Smooth muscle cell (in vitro differentiated cells): ENCODE results near the gene IQCH. TPM values are rescaled to one million over a fixed set of nuclear protein-coding genes. Genes with fewer than 3 reads are reported as not detected.

ENCODE experiments used
- DNase-seq: peaks from one replicate; lab custom pipeline; 2025; ENCODE audit not compliant: unreplicated experiment; lab: John Stamatoyannopoulos, UW
- H2AFZ ChIP-seq: fragments of 200-600 bp; sonication (generic); 2 replicates; pipeline ENCODE4 v1.6.0; 2016; ENCODE audit warnings: antibody characterized with exemption, low read depth, mild to moderate bottlenecking
- H3F3A ChIP-seq: fragments of 200-600 bp; sonication (generic); 2 replicates; pipeline ENCODE4 v1.6.0; 2017; ENCODE audit warnings: antibody characterized with exemption, low read depth
- H3K27ac ChIP-seq: fragments of 200-600 bp; sonication (generic); 2 replicates; pipeline ENCODE4 v1.5.1; 2016; ENCODE audit warnings: low read depth, mild to moderate bottlenecking
- H3K27me3 ChIP-seq: fragments of 200-600 bp; sonication (generic); 2 replicates; pipeline ENCODE4 v1.6.1; 2016; ENCODE audit warnings: low read depth, mild to moderate bottlenecking
- H3K36me3 ChIP-seq: fragments of 200-600 bp; sonication (generic); 2 replicates; pipeline ENCODE4 v1.5.1; 2016; ENCODE audit warnings: low read depth
- H3K4me1 ChIP-seq: fragments of 200-600 bp; sonication (generic); 2 replicates; pipeline ENCODE4 v1.5.1; 2016; ENCODE audit warnings: low read depth
- H3K4me2 ChIP-seq: fragments of 200-600 bp; sonication (generic); 2 replicates; pipeline ENCODE4 v1.6.0; 2016; ENCODE audit warnings: mild to moderate bottlenecking
- H3K4me3 ChIP-seq: fragments of 200-600 bp; sonication (generic); 2 replicates; pipeline ENCODE4 v1.5.1; 2016; ENCODE audit warnings: mild to moderate bottlenecking
- H3K79me2 ChIP-seq: fragments of 200-600 bp; sonication (generic); 2 replicates; pipeline ENCODE4 v1.6.0; 2016; ENCODE audit warnings: low read depth, mild to moderate bottlenecking
- H3K9ac ChIP-seq: fragments of 200-600 bp; sonication (generic); 2 replicates; pipeline ENCODE4 v1.6.0; 2016; ENCODE audit warnings: low read depth
- H3K9me3 ChIP-seq: fragments of 200-600 bp; sonication (generic); replicated peaks from 2 replicates; pipeline ENCODE4 v1.5.1; 2016; ENCODE audit warnings: low read depth
- H4K20me1 ChIP-seq: fragments of 200-600 bp; sonication (generic); 2 replicates; pipeline ENCODE4 v1.6.0; 2016; ENCODE audit warnings: low read depth
- CTCF ChIP-seq: fragments of 200-600 bp; sonication (generic); IDR thresholded peaks from 2 replicates; pipeline ENCODE4 v1.5.1; 2017; ENCODE audit warnings: borderline replicate concordance, mild to moderate bottlenecking, antibody characterized with exemption; ENCODE audit not compliant: insufficient read depth, poor library complexity, severe bottlenecking
- WGBS: methylation state at CpG from one replicate; pipeline ENCODE4 v1.1.7; 2016; ENCODE audit warnings: low lambda C conversion rate; 5-methylcytosine and 5-hydroxymethylcytosine counted together
- polyA plus RNA-seq: library from polyadenylated mRNA; unstranded; fragments of >200 nt; fragmentation: Nextera tagmentation; extraction: Ambion mirVana; gene quantifications from 2 replicates; pipeline ENCODE4 v1.2.1, GENCODE V29; 2016
- total RNA-seq: library from RNA; depleted of rRNA; stranded (reverse); fragments of >200 nt; gene quantifications from 2 replicates; pipeline ENCODE4 v1.2.3, GENCODE V29; 2014

IQCH gene
- total and polyA plus RNA-seq, 2 experiments from 2014 or later = 0.86 to 2.9 TPM

GRCh38 chr15:67249830-67250229 lies 4.8 kb upstream of the IQCH start:
- no peaks in the 10 kb centered on the region for H3K27me3 ChIP-seq
- no peak overlapping the region for H2AFZ ChIP-seq
- H3K79me2 ChIP-seq = peaks cover 76% of the 10 kb centered on the region
- no peak overlapping the region for H3K4me3 ChIP-seq
- no peak for TF ChIP-seq CTCF
- peaks cover 45% of the 10 kb centered on the region for H4K20me1 ChIP-seq
- no peak overlapping the region for H3K4me2 ChIP-seq
- no peak overlapping the region for H3K9ac ChIP-seq
- H3K4me1 ChIP-seq = peaks cover 7% of the 10 kb centered on the region
- DNase-seq = no peak
- H3F3A ChIP-seq = no peaks in the 10 kb centered on the region
- no peaks in the 10 kb centered on the region for H3K36me3 ChIP-seq
- no peaks in the 10 kb centered on the region for H3K9me3 ChIP-seq
- no peak overlapping the region for H3K27ac ChIP-seq

GRCh38 chr15:67251318-67251717 lies 3.3 kb upstream of the IQCH start:
- Histone ChIP-seq H3K79me2 (peaks cover 71% of the 10 kb centered on the region), H3F3A (no peaks in the 10 kb centered on the region), H3K27me3 (no peaks in the 10 kb centered on the region), H3K4me2 (no peak overlapping the region), H3K36me3 (no peaks in the 10 kb centered on the region), H3K4me1 (peaks cover 7% of the 10 kb centered on the region), H3K9ac (no peak overlapping the region), H4K20me1 (peaks cover 45% of the 10 kb centered on the region), H3K4me3 (no peak overlapping the region), H3K9me3 (no peaks in the 10 kb centered on the region), H3K27ac (no peak overlapping the region), H2AFZ (no peak overlapping the region)
- no peak for DNase-seq
- WGBS = 92% methylated on average over 5 of the region's 5 CpGs
- TF ChIP-seq CTCF = no peak

GRCh38 chr15:67253101-67253500 lies 1.5 kb upstream of the IQCH start:
- H3K9me3 ChIP-seq = no peaks in the 10 kb centered on the region
- H3K4me1 ChIP-seq = peaks cover 7% of the 10 kb centered on the region
- no peaks in the 10 kb centered on the region for H3F3A ChIP-seq
- peak overlapping the region; percentile 98 for H3K27ac ChIP-seq
- no peak for DNase-seq
- no peaks in the 10 kb centered on the region for H3K27me3 ChIP-seq
- H3K36me3 ChIP-seq = no peaks in the 10 kb centered on the region
- H3K4me2 ChIP-seq = peak overlapping the region; percentile 97
- H3K4me3 ChIP-seq = peak overlapping the region; percentile 83
- H3K79me2 ChIP-seq = peaks cover 57% of the 10 kb centered on the region
- no peak overlapping the region for H2AFZ ChIP-seq
- 91% methylated on average over 11 of the region's 12 CpGs for WGBS
- no peak overlapping the region for H3K9ac ChIP-seq
- no peak for TF ChIP-seq CTCF
- peaks cover 37% of the 10 kb centered on the region for H4K20me1 ChIP-seq

GRCh38 chr15:67253549-67254237 lies 893 bp upstream of the IQCH start:
- Histone ChIP-seq H3K36me3 (no peaks in the 10 kb centered on the region), H2AFZ (peak overlapping the region; percentile 92), H3K9me3 (no peaks in the 10 kb centered on the region), H3K79me2 (peaks cover 51% of the 10 kb centered on the region), H3K4me1 (peaks cover 7% of the 10 kb centered on the region), H4K20me1 (peaks cover 32% of the 10 kb centered on the region), H3K27ac (peak overlapping the region; percentile 98), H3K9ac (peak overlapping the region; percentile 99), H3K4me2 (peak overlapping the region; percentile 97), H3K4me3 (peak overlapping the region; percentile 83), H3F3A (no peaks in the 10 kb centered on the region), H3K27me3 (no peaks in the 10 kb centered on the region)
- TF ChIP-seq CTCF = no peak
- WGBS = 36% methylated on average over 15 of the region's 15 CpGs
- DNase-seq = no peak
